Transverse colon (tissue), 4 donors: Measurements from ENCODE around the gene PSMB9. TPM values are rescaled to one million over a fixed set of nuclear protein-coding genes. Genes with fewer than 3 reads are reported as not detected.
A peak's percentile ranks its signal among the peaks of the same experiment; 100 is the strongest.

Experiments used
- DNase-seq: peaks from one replicate; pipeline ENCODE4 v3.0.0-alpha.2; 2019
- H3K27ac ChIP-seq, 4 donors: fragments of 200-600 bp; sonication (generic); 2 replicates each; pipeline ENCODE4 v1.5.1; 2016 to 2018; ENCODE audit warnings: inconsistent platforms in 4 of 4
- H3K27me3 ChIP-seq: fragments of 200-600 bp; sonication (generic); 2 replicates; pipeline ENCODE4 v1.5.1; 2017; ENCODE audit warnings: inconsistent platforms
- H3K36me3 ChIP-seq, 4 donors: fragments of 200-600 bp; sonication (generic); 2 replicates each; pipeline ENCODE4 v1.5.1; 2017 to 2019; ENCODE audit warnings: inconsistent platforms in 4 of 4
- H3K4me1 ChIP-seq, 4 donors: fragments of 200-600 bp; sonication (generic); 2 replicates each; pipeline ENCODE4 v1.5.1; 2017 to 2020; ENCODE audit warnings: inconsistent platforms in 4 of 4
- H3K4me3 ChIP-seq, 4 donors: fragments of 200-600 bp; sonication (generic); 1 replicate in 1 of 4; 2 replicates in 3 of 4; pipeline versions ENCODE4 v1.5.1 to v1.6.1; 2017 to 2019; ENCODE audit warnings: inconsistent platforms in 4 of 4
- H3K9me3 ChIP-seq, 2 donors: fragments of 200-600 bp; sonication (generic); 2 replicates each; pipeline ENCODE4 v1.5.1; 2017 to 2019; ENCODE audit warnings: inconsistent platforms in 2 of 2
- EP300 ChIP-seq: sonication (generic); formaldehyde crosslinking; IDR thresholded peaks from one replicate; pipeline ENCODE4 v1.6.1; 2017; ENCODE audit warnings: antibody characterized with exemption, low read depth
- POLR2A ChIP-seq: fragments of 450-650 bp; IDR thresholded peaks from one replicate; pipeline ENCODE4 v1.6.1; 2016; ENCODE audit warnings: antibody characterized with exemption, mild to moderate bottlenecking, moderate library complexity
- POLR2AphosphoS5 ChIP-seq, 3 donors: sonication (generic); formaldehyde crosslinking; IDR thresholded peaks; one replicate each; pipeline ENCODE4 v1.6.1; 2016; ENCODE audit warnings: antibody characterized with exemption in 3 of 3
- WGBS, 2 donors: methylation state at CpG; one replicate each; pipeline ENCODE4 v1.1.5; 2018; ENCODE audit warnings: low coverage in 1 of 2; 5-methylcytosine and 5-hydroxymethylcytosine counted together
- in situ Hi-C, 4 donors: fragments of 200-750 bp; cut with MboI; loops; one replicate each; pipeline versions ENCODE4 v1.15.0 to v1.15.1; 2017; ENCODE audit warnings: low sequenced_read_pairs in 3 of 4, low pct_ligation_motif_present in 1 of 4, low pct_unique_long_range_greater_than_20kb in 1 of 4
- intact Hi-C: fragments of 100-400 bp; cut with DNase I; formaldehyde crosslinking; loops from one replicate; pipeline ENCODE4 v1.15.1; 2023; ENCODE audit warnings: low total_unique reads
- total RNA-seq, 4 donors: library from RNA; depleted of rRNA; stranded (reverse); fragments of >200 nt; gene quantifications; one replicate each; pipeline ENCODE4 v1.1.0, GENCODE V29; 2016
- TF ChIP-seq, protein P1 (sequence below), 5 experiments: fragments of 200-600 bp in 3 of 5; fragments of 450-650 bp in 2 of 5; sonication (generic) in 3 of 5; IDR thresholded peaks; 1 replicate in 2 of 5; 2 replicates in 3 of 5; pipeline ENCODE4 v1.5.1; 2016 to 2017; ENCODE audit warnings: antibody characterized with exemption in 5 of 5, inconsistent platforms in 3 of 5, mild to moderate bottlenecking in 2 of 5, moderate library complexity in 1 of 5

PSMB9 gene
- total RNA-seq, 4 donors from 2014 or later: 14.6 to 44.1 (median 32.9) TPM

DNA sequence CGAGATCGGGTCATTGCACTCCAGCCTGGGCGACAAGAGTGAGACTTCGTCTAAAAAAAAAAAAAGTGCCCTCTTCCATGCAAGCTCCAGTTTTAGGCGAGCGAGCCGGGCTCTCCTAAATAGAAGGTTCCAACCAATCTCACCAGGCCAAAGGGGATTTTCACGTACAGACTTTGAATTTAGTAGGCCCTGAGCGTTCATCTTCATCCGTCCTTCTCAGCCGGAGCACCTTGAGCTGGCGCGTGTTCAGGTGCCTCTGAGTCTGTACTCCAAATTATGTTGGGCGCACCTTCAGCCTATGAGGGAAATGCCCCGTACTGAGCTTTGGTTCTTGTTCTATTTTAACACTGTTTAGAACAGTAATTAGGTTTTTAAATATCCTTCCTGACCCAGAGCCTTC is 14.6 kb upstream of the PSMB9 start:
- H3K27me3 ChIP-seq: no peaks in the 10 kb centered on the region
- 50 to 92% methylated on average over 2 to 15 of the region's 15 CpGs for WGBS, 2 donors
- no peak for DNase-seq
- in situ Hi-C loops (no loop called here), intact Hi-C loops (no loop called here)
- H3K27ac ChIP-seq: peak overlapping the region; percentile 92 to 99 (median 96)
- peaks cover 0 to 22% (median 0%) of the 10 kb centered on the region in 4 donors for H3K36me3 ChIP-seq
- peaks cover 3 to 34% (median 17%) of the 10 kb centered on the region in 4 donors for H3K4me1 ChIP-seq
- H3K9me3 ChIP-seq: no peaks in the 10 kb centered on the region
- TF ChIP-seq EP300 (no peak), POLR2AphosphoS5 (IDR thresholded peaks at IDR 0.05) (no peak), POLR2A (no peak)
- TF ChIP-seq, protein P1, sequence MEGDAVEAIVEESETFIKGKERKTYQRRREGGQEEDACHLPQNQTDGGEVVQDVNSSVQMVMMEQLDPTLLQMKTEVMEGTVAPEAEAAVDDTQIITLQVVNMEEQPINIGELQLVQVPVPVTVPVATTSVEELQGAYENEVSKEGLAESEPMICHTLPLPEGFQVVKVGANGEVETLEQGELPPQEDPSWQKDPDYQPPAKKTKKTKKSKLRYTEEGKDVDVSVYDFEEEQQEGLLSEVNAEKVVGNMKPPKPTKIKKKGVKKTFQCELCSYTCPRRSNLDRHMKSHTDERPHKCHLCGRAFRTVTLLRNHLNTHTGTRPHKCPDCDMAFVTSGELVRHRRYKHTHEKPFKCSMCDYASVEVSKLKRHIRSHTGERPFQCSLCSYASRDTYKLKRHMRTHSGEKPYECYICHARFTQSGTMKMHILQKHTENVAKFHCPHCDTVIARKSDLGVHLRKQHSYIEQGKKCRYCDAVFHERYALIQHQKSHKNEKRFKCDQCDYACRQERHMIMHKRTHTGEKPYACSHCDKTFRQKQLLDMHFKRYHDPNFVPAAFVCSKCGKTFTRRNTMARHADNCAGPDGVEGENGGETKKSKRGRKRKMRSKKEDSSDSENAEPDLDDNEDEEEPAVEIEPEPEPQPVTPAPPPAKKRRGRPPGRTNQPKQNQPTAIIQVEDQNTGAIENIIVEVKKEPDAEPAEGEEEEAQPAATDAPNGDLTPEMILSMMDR (IDR thresholded peaks at IDR 0.05): no peak
- H3K4me3 ChIP-seq: no peak overlapping the region

GRCh38 chr6:32840604-32841246 is 13.3 kb upstream of the PSMB9 start:
- in situ Hi-C loops (no loop called here), intact Hi-C loops (loop anchor here (5.0 kb wide), 1 partner anchor 1397 kb away; the partner anchor contains the start of gene HMGA1)
- H3K4me3 ChIP-seq: no peak overlapping the region
- peaks cover 0 to 10% (median 0%) of the 10 kb centered on the region in 4 donors for H3K36me3 ChIP-seq
- TF ChIP-seq, protein P1 (IDR thresholded peaks at IDR 0.05): no peak
- TF ChIP-seq EP300: no peak
- TF ChIP-seq POLR2AphosphoS5 (IDR thresholded peaks at IDR 0.05): no peak
- no peak for TF ChIP-seq POLR2A
- WGBS, 2 donors: 71 to 78% methylated on average over 9 of the region's 9 CpGs
- no peak for DNase-seq
- no peaks in the 10 kb centered on the region for H3K9me3 ChIP-seq
- H3K27ac ChIP-seq: peak overlapping the region in 3 of 4 donors; percentile 3 to 44 (median 13)
- peaks cover 3 to 44% (median 26%) of the 10 kb centered on the region in 4 donors for H3K4me1 ChIP-seq
- H3K27me3 ChIP-seq: no peaks in the 10 kb centered on the region

GRCh38 chr6:32842021-32842650 is 11.9 kb upstream of the PSMB9 start:
- TF ChIP-seq POLR2AphosphoS5 (IDR thresholded peaks at IDR 0.05): no peak
- TF ChIP-seq POLR2A: no peak
- TF ChIP-seq, protein P1 (IDR thresholded peaks at IDR 0.05): no peak
- no peak for TF ChIP-seq EP300
- H3K27ac ChIP-seq: peak overlapping the region in 3 of 4 donors; percentile 97 to 98 (median 98)
- no peaks in the 10 kb centered on the region for H3K27me3 ChIP-seq
- intact Hi-C loops (loop anchor here (5.0 kb wide), 1 partner anchor 1395 kb away; the partner anchor contains the start of gene HMGA1), in situ Hi-C loops (no loop called here)
- no peaks in the 10 kb centered on the region for H3K9me3 ChIP-seq
- H3K4me1 ChIP-seq: peaks cover 3 to 58% (median 27%) of the 10 kb centered on the region in 4 donors
- no peak for DNase-seq
- peaks cover 0 to 21% (median 6%) of the 10 kb centered on the region in 4 donors for H3K36me3 ChIP-seq
- H3K4me3 ChIP-seq: peak overlapping the region in 1 of 4 donors; percentile 94
- WGBS, 2 donors: 89 to 92% methylated on average over 2 to 6 of the region's 6 CpGs

- H3K4me3 ChIP-seq: peak overlapping the region in 1 of 4 donors; percentile 94
- TF ChIP-seq POLR2AphosphoS5 (IDR thresholded peaks at IDR 0.05): no peak
- H3K4me1 ChIP-seq: peaks cover 3 to 57% (median 23%) of the 10 kb centered on the region in 4 donors
- H3K36me3 ChIP-seq: peaks cover 0 to 27% (median 8%) of the 10 kb centered on the region in 4 donors
- no peak for DNase-seq
- intact Hi-C loops (loop anchor here (5.0 kb wide), 1 partner anchor 1395 kb away; the partner anchor contains the start of gene HMGA1), in situ Hi-C loops (no loop called here)
- H3K27ac ChIP-seq: peak overlapping the region; percentile 90 to 98 (median 98)
- H3K9me3 ChIP-seq: no peaks in the 10 kb centered on the region
- 59 to 64% methylated on average over 4 to 8 of the region's 8 CpGs for WGBS, 2 donors
- H3K27me3 ChIP-seq: no peaks in the 10 kb centered on the region
Measured at GRCh38 chr6:32842690-32843089, 11.3 kb upstream of the PSMB9 start.
